Astrocyte of the spinal cord (primary cell): ENCODE measurements around the gene USP19.

ENCODE experiments used
- DNase-seq: peaks from one replicate; pipeline ENCODE4 v3.0.0; 2011; ENCODE audit warnings: low read depth, low spot score
- H3K4me3 ChIP-seq: 2 replicates; pipeline ENCODE4 v1.5.1; 2011; ENCODE audit warnings: low read depth, mild to moderate bottlenecking, low read length, moderate library complexity
- in situ Hi-C: cut with HindIII; loops from 2 replicates; pipeline ENCODE4 v1.10.0; 2017; ENCODE audit warnings: low sequenced_read_pairs
- TF ChIP-seq, protein P1 (sequence below): IDR thresholded peaks from 2 replicates; pipeline ENCODE4 v1.5.1; 2012; ENCODE audit warnings: low read depth, mild to moderate bottlenecking, low read length, inconsistent platforms

USP19 gene

GRCh38 chr3:49157289-49157688 lies 36.7 kb upstream of the USP19 start:
- DNase-seq = no peak
- in situ Hi-C loops = no loop called here
- no peak overlapping the region for H3K4me3 ChIP-seq
- TF ChIP-seq, protein P1, sequence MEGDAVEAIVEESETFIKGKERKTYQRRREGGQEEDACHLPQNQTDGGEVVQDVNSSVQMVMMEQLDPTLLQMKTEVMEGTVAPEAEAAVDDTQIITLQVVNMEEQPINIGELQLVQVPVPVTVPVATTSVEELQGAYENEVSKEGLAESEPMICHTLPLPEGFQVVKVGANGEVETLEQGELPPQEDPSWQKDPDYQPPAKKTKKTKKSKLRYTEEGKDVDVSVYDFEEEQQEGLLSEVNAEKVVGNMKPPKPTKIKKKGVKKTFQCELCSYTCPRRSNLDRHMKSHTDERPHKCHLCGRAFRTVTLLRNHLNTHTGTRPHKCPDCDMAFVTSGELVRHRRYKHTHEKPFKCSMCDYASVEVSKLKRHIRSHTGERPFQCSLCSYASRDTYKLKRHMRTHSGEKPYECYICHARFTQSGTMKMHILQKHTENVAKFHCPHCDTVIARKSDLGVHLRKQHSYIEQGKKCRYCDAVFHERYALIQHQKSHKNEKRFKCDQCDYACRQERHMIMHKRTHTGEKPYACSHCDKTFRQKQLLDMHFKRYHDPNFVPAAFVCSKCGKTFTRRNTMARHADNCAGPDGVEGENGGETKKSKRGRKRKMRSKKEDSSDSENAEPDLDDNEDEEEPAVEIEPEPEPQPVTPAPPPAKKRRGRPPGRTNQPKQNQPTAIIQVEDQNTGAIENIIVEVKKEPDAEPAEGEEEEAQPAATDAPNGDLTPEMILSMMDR = no peak

DNA sequence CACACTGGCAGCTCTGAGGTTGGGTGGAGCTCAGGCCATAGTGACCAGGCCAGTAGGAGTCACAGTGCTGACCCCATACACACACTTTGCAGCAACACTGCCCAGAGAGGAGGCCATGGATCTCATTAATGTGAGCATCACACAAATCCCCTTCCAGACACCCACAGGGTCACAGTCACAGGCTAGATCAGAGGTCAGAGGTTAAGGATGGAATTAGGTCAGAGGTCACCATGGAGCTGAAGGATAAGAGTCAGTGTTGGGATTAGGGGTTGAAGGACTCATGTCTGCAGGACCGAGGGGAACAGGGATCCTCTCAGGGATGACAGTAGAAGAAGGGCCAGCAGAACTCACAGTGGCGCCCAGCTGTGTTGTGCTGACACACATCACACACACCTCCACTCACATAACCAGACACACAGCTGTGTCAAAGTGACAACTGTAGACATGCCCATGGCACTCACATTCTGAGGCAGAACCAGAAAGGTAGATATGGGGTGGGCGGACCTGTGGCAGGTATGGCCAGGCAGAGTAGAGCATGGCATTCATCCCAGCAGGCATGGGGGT lies 32.8 kb upstream of the USP19 start:
- in situ Hi-C loops = no loop called here
- H3K4me3 ChIP-seq = no peak overlapping the region
- TF ChIP-seq, protein P1 = no peak
- DNase-seq = no peak

DNA sequence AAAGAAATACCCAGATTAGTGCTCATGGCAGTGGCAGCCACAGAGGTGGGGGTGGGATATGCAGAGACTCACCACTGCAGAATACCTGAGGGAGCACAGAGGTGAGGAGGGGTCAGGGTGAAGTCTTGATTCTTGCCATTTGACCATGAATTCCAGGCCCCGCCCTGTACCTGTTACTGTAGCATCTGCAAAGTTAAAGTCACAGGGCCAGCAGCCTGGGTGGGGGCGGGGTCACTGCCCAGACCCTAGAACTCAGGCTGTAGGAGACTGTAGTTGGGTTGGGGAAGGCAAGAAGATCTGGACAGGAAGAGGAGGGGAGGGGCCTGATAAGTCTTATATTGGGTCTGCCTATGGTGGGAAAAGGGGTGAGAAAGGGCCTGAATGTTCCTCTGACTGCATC lies 31.0 kb upstream of the USP19 start:
- H3K4me3 ChIP-seq = no peak overlapping the region
- TF ChIP-seq, protein P1 = no peak
- in situ Hi-C loops = no loop called here
- no peak for DNase-seq

- in situ Hi-C loops = no loop called here
- H3K4me3 ChIP-seq = no peak overlapping the region
- TF ChIP-seq, protein P1 = no peak
- no peak for DNase-seq
Measured at GRCh38 chr3:49148159-49148558, 27.5 kb upstream of the USP19 start.

DNA sequence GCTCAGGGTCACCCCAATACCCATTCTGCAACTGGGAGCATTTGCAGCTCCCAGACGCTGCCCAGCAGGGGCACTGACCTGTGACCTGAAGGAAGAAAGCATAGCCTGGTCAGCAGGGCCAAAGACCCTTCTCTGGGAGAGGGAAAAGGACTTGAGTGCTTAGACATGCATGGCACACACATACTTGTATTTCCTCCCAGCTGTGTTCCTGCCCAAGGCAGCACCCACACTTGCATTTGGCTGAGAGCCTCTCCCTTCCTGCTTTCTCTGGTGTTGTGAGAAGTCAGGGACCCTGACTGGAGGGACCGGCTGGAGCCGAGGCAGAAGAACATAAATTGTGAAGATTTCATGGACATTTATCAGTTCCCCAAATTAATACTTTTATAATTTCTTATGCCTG lies 19.5 kb upstream of the USP19 start:
- H3K4me3 ChIP-seq = no peak overlapping the region
- no peak for DNase-seq
- in situ Hi-C loops = no loop called here
- TF ChIP-seq, protein P1 = no peak

- DNase-seq = no peak
- in situ Hi-C loops = no loop called here
- H3K4me3 ChIP-seq = no peak overlapping the region
- TF ChIP-seq, protein P1 = no peak
Measured at GRCh38 chr3:49135499-49135898, 14.9 kb upstream of the USP19 start.
